Ascending aorta (tissue), 2 donors: ENCODE measurements around the gene TMEM168. TPM values are rescaled to one million over a fixed set of nuclear protein-coding genes. Genes with fewer than 3 reads are reported as not detected.
"Not testable (repeated sequence)": the region's sequence is repeated elsewhere in the genome, so short reads cannot be mapped to it uniquely, and the experiment has no call there.

ENCODE experiments used
- DNase-seq, 2 donors: peaks; one replicate each; pipeline ENCODE4 v3.0.0-alpha.2; 2019; ENCODE audit warnings: low spot score in 2 of 2
- H3K27ac ChIP-seq, 2 donors: fragments of 200-600 bp; sonication (generic); one replicate each; pipeline ENCODE4 v1.5.1; 2016 to 2017; ENCODE audit warnings: mild to moderate bottlenecking in 1 of 2
- H3K27me3 ChIP-seq: fragments of 200-600 bp; sonication (generic); one replicate; pipeline ENCODE4 v1.5.1; 2017
- H3K36me3 ChIP-seq, 2 donors: fragments of 200-600 bp; sonication (generic); one replicate each; pipeline ENCODE4 v1.5.1; 2016
- H3K4me1 ChIP-seq, 2 donors: fragments of 200-600 bp; sonication (generic); one replicate each; pipeline ENCODE4 v1.5.1; 2016 to 2017; ENCODE audit warnings: mild to moderate bottlenecking in 1 of 2
- H3K4me3 ChIP-seq, 2 donors: fragments of 200-600 bp; sonication (generic); one replicate each; pipeline ENCODE4 v1.5.1; 2016 to 2017; ENCODE audit warnings: mild to moderate bottlenecking in 1 of 2
- H3K9me3 ChIP-seq, 2 donors: fragments of 200-600 bp; sonication (generic); one replicate each; pipeline ENCODE4 v1.5.1; 2016
- CTCF ChIP-seq, 3 experiments: fragments of 200-600 bp in 2 of 3; fragments of 450-650 bp in 1 of 3; sonication (generic) in 2 of 3; IDR thresholded peaks; one replicate each; pipeline ENCODE4 v1.5.1; 2016 to 2019; ENCODE audit warnings: antibody characterized with exemption in 3 of 3, mild to moderate bottlenecking in 1 of 3, moderate library complexity in 1 of 3
- intact Hi-C: fragments of 100-400 bp; cut with DNase I; formaldehyde crosslinking; loops from one replicate; pipeline ENCODE4 v1.15.1; 2023
- total RNA-seq: library from RNA; depleted of rRNA; stranded (reverse); fragments of >200 nt; gene quantifications from one replicate; pipeline ENCODE4 v1.1.0, GENCODE V29; 2016

The TMEM168 gene
- 8.4 TPM for total RNA-seq

GRCh38 chr7:112789817-112790585 lies at the start of gene TMEM168:
TSS of gene TMEM168 (minus strand) at chr7:112790393. CDS start at chr7:112784825, 5,568 bp downstream.
- Histone ChIP-seq H3K4me1 (peaks cover 0 to 6% of the 10 kb centered on the region in 2 donors), H3K27me3 (no peaks in the 10 kb centered on the region), H3K9me3 (no peaks in the 10 kb centered on the region), H3K36me3 (no peaks in the 10 kb centered on the region), H3K4me3 (peak within 1 kb of the TSS; percentile 90 to 99), H3K27ac (peak within 1 kb of the TSS; percentile 92 to 93)
- peak in 1 of 3 experiments; percentile 3 for TF ChIP-seq CTCF (IDR thresholded peaks at IDR 0.05)
- DNase-seq = peak in 1 of 2 donors; percentile 87
- intact Hi-C loops = loop anchor here (2.0 to 10.0 kb wide), 3 partner anchors 151 to 329 kb away; partner anchors contain the start of genes GPR85 and SMIM30

DNA sequence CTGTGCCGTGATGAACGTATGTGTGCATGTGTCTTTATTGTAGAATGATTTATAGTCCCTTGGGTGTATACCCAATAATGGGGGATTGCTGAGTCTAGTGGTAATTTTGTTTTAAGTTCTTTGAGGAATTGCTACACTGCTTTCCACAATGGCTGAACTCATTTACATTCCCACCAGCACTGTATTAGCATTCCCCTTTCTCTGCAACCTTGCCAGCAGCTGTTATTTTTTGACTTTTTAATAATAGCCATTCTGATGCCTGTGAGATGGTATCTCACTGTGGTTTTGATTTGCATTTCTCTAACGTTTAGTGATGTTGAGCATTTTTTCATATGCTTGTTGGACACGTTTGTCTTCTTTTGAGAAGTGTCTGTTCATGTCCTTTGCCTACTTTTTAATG lies 45.7 kb upstream of the TMEM168 start:
- H3K4me1 ChIP-seq, H3K9me3 ChIP-seq, H3K27ac ChIP-seq, intact Hi-C loops, H3K4me3 ChIP-seq, DNase-seq, H3K27me3 ChIP-seq: not testable (repeated sequence)
- H3K36me3 ChIP-seq = peaks cover 3 to 15% of the 10 kb centered on the region in 2 donors

DNA sequence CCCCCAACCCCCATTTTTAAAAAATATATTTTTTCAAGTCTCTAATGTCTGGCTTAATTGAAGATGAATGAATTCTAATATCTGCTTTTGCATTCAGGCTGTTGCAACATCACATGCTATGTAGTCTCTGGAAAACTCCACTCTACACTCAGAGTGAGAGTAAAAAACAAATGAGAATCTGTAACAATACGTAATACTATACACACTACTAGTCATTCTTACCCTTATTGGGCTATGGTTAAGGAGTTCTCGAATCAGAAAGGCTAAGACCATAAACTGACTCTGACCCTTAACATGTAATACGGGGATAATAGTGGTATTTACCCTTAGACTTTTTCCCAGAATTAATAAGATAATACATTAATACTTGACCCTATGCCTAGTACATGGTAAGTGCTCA lies 42.9 kb upstream of the TMEM168 start:
- intact Hi-C loops = no loop called here
- Histone ChIP-seq H3K4me1 (no peaks in the 10 kb centered on the region), H3K36me3 (peaks cover 7 to 41% of the 10 kb centered on the region in 2 donors), H3K27me3 (no peaks in the 10 kb centered on the region), H3K9me3 (peaks cover 0 to 19% of the 10 kb centered on the region in 2 donors), H3K27ac (no peak overlapping the region), H3K4me3 (no peak overlapping the region)
- no peak for DNase-seq
- TF ChIP-seq CTCF (IDR thresholded peaks at IDR 0.05) = no peak

DNA sequence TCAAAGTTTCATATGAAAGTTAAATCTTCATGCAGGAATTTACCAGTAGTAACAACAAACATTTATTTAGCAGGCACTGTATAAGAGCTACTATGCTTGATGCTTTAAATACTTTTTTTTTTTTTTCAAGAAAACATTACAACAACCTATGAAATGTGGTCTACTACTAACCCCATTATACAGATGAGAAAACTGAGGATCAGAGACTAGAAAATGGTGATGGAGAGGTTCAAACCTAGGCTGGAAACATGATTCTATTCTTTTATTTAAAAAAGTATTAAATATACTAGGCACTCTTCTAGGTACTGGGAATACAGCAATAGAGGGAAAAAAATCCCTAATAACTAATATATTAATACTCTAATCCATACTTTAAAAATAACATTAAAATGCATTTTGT lies 40.6 kb upstream of the TMEM168 start:
- no peak overlapping the region for H3K27ac ChIP-seq
- peaks cover 0 to 20% of the 10 kb centered on the region in 2 donors for H3K9me3 ChIP-seq
- no peak for DNase-seq
- TF ChIP-seq CTCF (IDR thresholded peaks at IDR 0.05) = no peak
- H3K36me3 ChIP-seq = peaks cover 9 to 51% of the 10 kb centered on the region in 2 donors
- no peaks in the 10 kb centered on the region for H3K27me3 ChIP-seq
- H3K4me1 ChIP-seq = no peaks in the 10 kb centered on the region
- H3K4me3 ChIP-seq = no peak overlapping the region
- intact Hi-C loops = no loop called here

GRCh38 chr7:112828696-112829095 lies 38.5 kb upstream of the TMEM168 start:
- Histone ChIP-seq H3K9me3 (peaks cover 0 to 28% of the 10 kb centered on the region in 2 donors), H3K4me3 (no peak overlapping the region), H3K27ac (no peak overlapping the region), H3K36me3 (peaks cover 9 to 58% of the 10 kb centered on the region in 2 donors), H3K4me1 (no peaks in the 10 kb centered on the region), H3K27me3 (no peaks in the 10 kb centered on the region)
- intact Hi-C loops = no loop called here
- no peak for TF ChIP-seq CTCF (IDR thresholded peaks at IDR 0.05)
- DNase-seq = no peak

- H3K4me1 ChIP-seq = no peaks in the 10 kb centered on the region
- no peak for DNase-seq
- no peaks in the 10 kb centered on the region for H3K27me3 ChIP-seq
- TF ChIP-seq CTCF (IDR thresholded peaks at IDR 0.05) = no peak
- peaks cover 0 to 20% of the 10 kb centered on the region in 2 donors for H3K9me3 ChIP-seq
- H3K27ac ChIP-seq = no peak overlapping the region
- intact Hi-C loops = no loop called here
- H3K36me3 ChIP-seq = peaks cover 4 to 39% of the 10 kb centered on the region in 2 donors
- H3K4me3 ChIP-seq = no peak overlapping the region
These were observed 31.2 kb upstream of the TMEM168 start for GRCh38 chr7:112821345-112821744.
